Raji (cell line): Measurements from ENCODE around the gene C1QTNF12.

ENCODE experiments used
- POLR2A ChIP-seq: IDR thresholded peaks from 2 replicates; pipeline ENCODE4 v1.6.1; 2011; ENCODE audit warnings: low read depth, low read length, control low read depth; ENCODE audit not compliant: insufficient read depth

C1QTNF12 gene

GRCh38 chr1:1197551-1198422 is 48.7 kb downstream of the C1QTNF12 start:
- no peak for TF ChIP-seq POLR2A

GRCh38 chr1:1197188-1197500 is 49.4 kb downstream of the C1QTNF12 start:
- TF ChIP-seq POLR2A: no peak

GRCh38 chr1:1196431-1197187 is 49.9 kb downstream of the C1QTNF12 start:
- no peak for TF ChIP-seq POLR2A

GRCh38 chr1:1194723-1195122 is 51.8 kb downstream of the C1QTNF12 start:
- TF ChIP-seq POLR2A: no peak
